Neural progenitor cell (in vitro differentiated cells): ENCODE results near the gene SEC62.

Experiments
- EZH2 ChIP-seq: fragments of 200-600 bp; sonication (generic); IDR thresholded peaks from 2 replicates; pipeline ENCODE4 v1.6.1; 2017; ENCODE audit warnings: antibody characterized with exemption, mild to moderate bottlenecking, moderate library complexity
- EZH2phosphoT487 ChIP-seq: fragments of 200-600 bp; sonication (generic); IDR thresholded peaks from 2 replicates; pipeline ENCODE4 v1.6.1; 2017; ENCODE audit warnings: antibody characterized with exemption
- TF ChIP-seq, protein P1 (sequence below): fragments of 200-600 bp; sonication (generic); IDR thresholded peaks from 2 replicates; pipeline ENCODE4 v1.5.1; 2017; ENCODE audit warnings: antibody characterized with exemption, mild to moderate bottlenecking

DNA sequence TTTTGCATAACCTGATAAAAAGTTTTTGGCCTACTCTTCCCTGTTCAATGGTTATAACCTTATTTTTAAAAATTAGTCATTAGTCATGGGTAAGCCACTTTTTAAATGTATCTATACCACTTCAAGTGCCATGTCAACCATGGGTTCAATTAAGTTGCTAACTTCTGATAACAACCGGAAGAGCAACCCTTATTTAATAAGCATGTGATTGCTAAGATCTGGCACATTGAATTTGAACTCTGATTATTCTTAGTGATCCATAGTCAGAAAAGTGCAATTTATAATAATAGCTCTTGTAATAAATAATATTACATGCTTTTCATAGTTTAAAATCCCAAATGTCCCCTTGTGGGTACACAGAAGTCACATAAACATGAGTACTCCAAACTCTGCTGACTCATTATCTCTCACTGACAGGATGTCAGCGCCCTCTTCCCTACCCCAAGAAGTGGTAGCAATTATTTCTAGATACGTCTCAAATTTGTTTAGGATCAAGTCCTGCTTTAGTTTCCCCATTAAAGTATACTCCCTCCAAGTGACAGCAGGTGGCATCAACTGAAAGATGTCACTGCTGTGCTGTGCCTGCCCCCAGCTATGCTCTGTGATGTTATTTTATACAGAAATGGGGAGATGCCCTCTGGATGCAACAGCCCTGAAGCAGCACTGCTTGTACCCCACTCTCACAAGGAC lies 36.6 kb upstream of the SEC62 start:
- TF ChIP-seq, protein P1, sequence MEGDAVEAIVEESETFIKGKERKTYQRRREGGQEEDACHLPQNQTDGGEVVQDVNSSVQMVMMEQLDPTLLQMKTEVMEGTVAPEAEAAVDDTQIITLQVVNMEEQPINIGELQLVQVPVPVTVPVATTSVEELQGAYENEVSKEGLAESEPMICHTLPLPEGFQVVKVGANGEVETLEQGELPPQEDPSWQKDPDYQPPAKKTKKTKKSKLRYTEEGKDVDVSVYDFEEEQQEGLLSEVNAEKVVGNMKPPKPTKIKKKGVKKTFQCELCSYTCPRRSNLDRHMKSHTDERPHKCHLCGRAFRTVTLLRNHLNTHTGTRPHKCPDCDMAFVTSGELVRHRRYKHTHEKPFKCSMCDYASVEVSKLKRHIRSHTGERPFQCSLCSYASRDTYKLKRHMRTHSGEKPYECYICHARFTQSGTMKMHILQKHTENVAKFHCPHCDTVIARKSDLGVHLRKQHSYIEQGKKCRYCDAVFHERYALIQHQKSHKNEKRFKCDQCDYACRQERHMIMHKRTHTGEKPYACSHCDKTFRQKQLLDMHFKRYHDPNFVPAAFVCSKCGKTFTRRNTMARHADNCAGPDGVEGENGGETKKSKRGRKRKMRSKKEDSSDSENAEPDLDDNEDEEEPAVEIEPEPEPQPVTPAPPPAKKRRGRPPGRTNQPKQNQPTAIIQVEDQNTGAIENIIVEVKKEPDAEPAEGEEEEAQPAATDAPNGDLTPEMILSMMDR, result no peak
- TF ChIP-seq EZH2, result no peak
- no peak for TF ChIP-seq EZH2phosphoT487
